Karpas-422 (cell line): ENCODE results near the gene NPHS1. TPM values are rescaled to one million over a fixed set of nuclear protein-coding genes. Genes with fewer than 3 reads are reported as not detected.

Source experiments
- DNase-seq: peaks from one replicate; pipeline ENCODE4 v3.0.0-alpha.2; 2015
- H2AFZ ChIP-seq: fragments of 200-600 bp; sonication (generic); 2 replicates; pipeline ENCODE4 v1.6.1; 2014; ENCODE audit warnings: antibody characterized with exemption, low read length, mixed read lengths
- H3K27ac ChIP-seq: fragments of 200-600 bp; sonication (generic); 2 replicates; pipeline ENCODE4 v1.5.1; 2014; ENCODE audit warnings: mild to moderate bottlenecking, low read length, moderate library complexity
- H3K27me3 ChIP-seq: fragments of 200-600 bp; sonication (generic); 2 replicates; pipeline ENCODE4 v1.6.1; 2014; ENCODE audit warnings: low read length, mixed read lengths
- H3K36me3 ChIP-seq: fragments of 200-600 bp; sonication (generic); 2 replicates; pipeline ENCODE4 v1.6.1; 2014; ENCODE audit warnings: low read length, mixed read lengths; ENCODE audit not compliant: insufficient read depth
- H3K4me1 ChIP-seq: fragments of 200-600 bp; sonication (generic); 2 replicates; pipeline ENCODE4 v1.6.1; 2014; ENCODE audit warnings: mild to moderate bottlenecking, low read length, mixed read lengths
- H3K4me2 ChIP-seq: fragments of 200-600 bp; sonication (generic); 2 replicates; pipeline ENCODE4 v1.6.1; 2014; ENCODE audit warnings: low read length, low read depth, mild to moderate bottlenecking; ENCODE audit not compliant: poor library complexity, severe bottlenecking
- H3K4me3 ChIP-seq: fragments of 200-600 bp; sonication (generic); 2 replicates; pipeline ENCODE4 v1.5.1; 2014; ENCODE audit warnings: mild to moderate bottlenecking, antibody characterized with exemption, low read length, mixed read lengths
- H3K79me2 ChIP-seq: fragments of 200-600 bp; sonication (generic); 2 replicates; pipeline ENCODE4 v1.6.1; 2014; ENCODE audit warnings: mild to moderate bottlenecking, low read length, mixed read lengths
- H3K9ac ChIP-seq: fragments of 200-600 bp; sonication (generic); 2 replicates; pipeline ENCODE4 v1.6.0; 2014; ENCODE audit warnings: low read length
- H3K9me2 ChIP-seq: fragments of 200-600 bp; sonication (generic), shearing (Covaris generic); replicated peaks from 2 replicates; pipeline ENCODE4 v1.6.0; 2014; ENCODE audit warnings: mild to moderate bottlenecking, low read length, moderate library complexity; ENCODE audit not compliant: insufficient read depth
- H3K9me3 ChIP-seq: fragments of 300-700, 200-600 bp; sonication (generic); 2 replicates; pipeline ENCODE4 v1.6.1; 2014; ENCODE audit warnings: low read length, mixed read lengths
- H4K20me1 ChIP-seq: fragments of 200-600 bp; sonication (generic); 2 replicates; pipeline ENCODE4 v1.6.1; 2014; ENCODE audit warnings: mild to moderate bottlenecking, antibody characterized with exemption, low read length, low read depth; ENCODE audit not compliant: insufficient read depth
- total RNA-seq: library from RNA; depleted of rRNA; stranded (reverse); fragments of >200 nt; shearing (Covaris generic); gene quantifications from 2 replicates; pipeline ENCODE4 v1.2.3, GENCODE V29; 2014; ENCODE audit warnings: low replicate concordance

The NPHS1 gene
- total RNA-seq, 1 experiment from 2014 or later = not detected

- no peaks in the 10 kb centered on the region for H3K4me1 ChIP-seq
- H3K9me3 ChIP-seq = no peaks in the 10 kb centered on the region
- no peak overlapping the region for H3K27ac ChIP-seq
Observed at GRCh38 chr19:35824150-35824549, 28.2 kb downstream of the NPHS1 start.

GRCh38 chr19:35822579-35822978 is 29.7 kb downstream of the NPHS1 start:
- no peaks in the 10 kb centered on the region for H3K9me2 ChIP-seq
- no peak overlapping the region for H3K9ac ChIP-seq
- no peak overlapping the region for H3K4me2 ChIP-seq
- H3K27ac ChIP-seq = no peak overlapping the region
- H3K27me3 ChIP-seq = no peaks in the 10 kb centered on the region
- H3K4me3 ChIP-seq = no peak overlapping the region
- H3K9me3 ChIP-seq = no peaks in the 10 kb centered on the region
- H2AFZ ChIP-seq = no peak overlapping the region
- no peaks in the 10 kb centered on the region for H3K36me3 ChIP-seq
- H4K20me1 ChIP-seq = no peaks in the 10 kb centered on the region
- DNase-seq = no peak
- no peaks in the 10 kb centered on the region for H3K4me1 ChIP-seq
- no peaks in the 10 kb centered on the region for H3K79me2 ChIP-seq

More at GRCh38 chr19:35824150-35824549, 28.2 kb downstream of the NPHS1 start:
- no peak for DNase-seq
- 0 out of 2 replicates have a peak, but pooled peaks cover 5% of the 10 kb centered on the region for H4K20me1 ChIP-seq
- H3K36me3 ChIP-seq = no peaks in the 10 kb centered on the region
- H3K9ac ChIP-seq = no peak overlapping the region
- no peak overlapping the region for H3K4me3 ChIP-seq
- no peak overlapping the region for H3K4me2 ChIP-seq
- no peak overlapping the region for H2AFZ ChIP-seq
- H3K9me2 ChIP-seq = no peaks in the 10 kb centered on the region
- H3K79me2 ChIP-seq = no peaks in the 10 kb centered on the region
- no peaks in the 10 kb centered on the region for H3K27me3 ChIP-seq

DNA sequence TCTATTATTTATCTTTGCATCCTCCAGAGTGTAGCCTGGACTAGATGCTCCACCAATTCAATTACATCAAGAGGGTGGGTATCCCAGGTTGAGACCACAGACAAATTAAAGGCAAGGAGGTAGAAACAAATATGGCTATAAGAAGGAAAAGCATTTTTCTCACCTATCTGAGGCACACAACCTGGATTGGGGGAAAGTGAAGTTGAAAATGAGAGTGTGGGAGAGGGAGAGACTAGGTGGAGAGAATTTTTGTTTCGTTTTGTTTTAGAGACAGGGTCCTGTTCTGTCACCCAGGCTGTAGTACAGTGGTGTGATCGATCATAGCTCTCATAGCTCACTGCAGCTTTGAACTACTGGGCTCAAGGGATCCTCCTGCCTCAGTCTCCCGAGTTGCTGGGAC is 33.9 kb downstream of the NPHS1 start:
- no peaks in the 10 kb centered on the region for H3K4me1 ChIP-seq
- H3K9ac ChIP-seq = no peak overlapping the region
- no peak overlapping the region for H3K27ac ChIP-seq
- no peaks in the 10 kb centered on the region for H4K20me1 ChIP-seq
- H2AFZ ChIP-seq = no peak overlapping the region
- no peaks in the 10 kb centered on the region for H3K9me3 ChIP-seq
- H3K79me2 ChIP-seq = no peaks in the 10 kb centered on the region
- no peak overlapping the region for H3K4me3 ChIP-seq
- no peaks in the 10 kb centered on the region for H3K36me3 ChIP-seq
- no peaks in the 10 kb centered on the region for H3K9me2 ChIP-seq
- H3K27me3 ChIP-seq = no peaks in the 10 kb centered on the region
- H3K4me2 ChIP-seq = no peak overlapping the region
- DNase-seq = no peak

- no peaks in the 10 kb centered on the region for H4K20me1 ChIP-seq
- H3K9ac ChIP-seq = no peak overlapping the region
- no peak overlapping the region for H2AFZ ChIP-seq
- no peaks in the 10 kb centered on the region for H3K9me2 ChIP-seq
- no peak overlapping the region for H3K4me2 ChIP-seq
- H3K36me3 ChIP-seq = no peaks in the 10 kb centered on the region
- H3K27me3 ChIP-seq = no peaks in the 10 kb centered on the region
- H3K27ac ChIP-seq = no peak overlapping the region
- DNase-seq = no peak
- no peaks in the 10 kb centered on the region for H3K79me2 ChIP-seq
- no peaks in the 10 kb centered on the region for H3K4me1 ChIP-seq
- no peaks in the 10 kb centered on the region for H3K9me3 ChIP-seq
- H3K4me3 ChIP-seq = no peak overlapping the region
Observed at GRCh38 chr19:35816846-35817245, 35.5 kb downstream of the NPHS1 start.

GRCh38 chr19:35816262-35816661 is 36.0 kb downstream of the NPHS1 start:
- H3K27me3 ChIP-seq = no peaks in the 10 kb centered on the region
- H3K4me2 ChIP-seq = no peak overlapping the region
- no peak overlapping the region for H3K27ac ChIP-seq
- H4K20me1 ChIP-seq = no peaks in the 10 kb centered on the region
- no peaks in the 10 kb centered on the region for H3K9me3 ChIP-seq
- H2AFZ ChIP-seq = no peak overlapping the region
- H3K79me2 ChIP-seq = no peaks in the 10 kb centered on the region
- H3K9ac ChIP-seq = no peak overlapping the region
- no peaks in the 10 kb centered on the region for H3K4me1 ChIP-seq
- DNase-seq = no peak
- H3K4me3 ChIP-seq = no peak overlapping the region
- H3K36me3 ChIP-seq = no peaks in the 10 kb centered on the region
- no peaks in the 10 kb centered on the region for H3K9me2 ChIP-seq

- Histone ChIP-seq H3K4me2 (no peak overlapping the region), H3K9ac (no peak overlapping the region), H3K4me1 (no peaks in the 10 kb centered on the region), H3K27me3 (no peaks in the 10 kb centered on the region), H3K9me3 (no peaks in the 10 kb centered on the region), H2AFZ (no peak overlapping the region), H3K4me3 (no peak overlapping the region), H3K36me3 (no peaks in the 10 kb centered on the region), H3K79me2 (no peaks in the 10 kb centered on the region), H4K20me1 (no peaks in the 10 kb centered on the region), H3K27ac (no peak overlapping the region), H3K9me2 (no peaks in the 10 kb centered on the region)
- no peak for DNase-seq
Observed at GRCh38 chr19:35813043-35813890, 39.0 kb downstream of the NPHS1 start.

DNA sequence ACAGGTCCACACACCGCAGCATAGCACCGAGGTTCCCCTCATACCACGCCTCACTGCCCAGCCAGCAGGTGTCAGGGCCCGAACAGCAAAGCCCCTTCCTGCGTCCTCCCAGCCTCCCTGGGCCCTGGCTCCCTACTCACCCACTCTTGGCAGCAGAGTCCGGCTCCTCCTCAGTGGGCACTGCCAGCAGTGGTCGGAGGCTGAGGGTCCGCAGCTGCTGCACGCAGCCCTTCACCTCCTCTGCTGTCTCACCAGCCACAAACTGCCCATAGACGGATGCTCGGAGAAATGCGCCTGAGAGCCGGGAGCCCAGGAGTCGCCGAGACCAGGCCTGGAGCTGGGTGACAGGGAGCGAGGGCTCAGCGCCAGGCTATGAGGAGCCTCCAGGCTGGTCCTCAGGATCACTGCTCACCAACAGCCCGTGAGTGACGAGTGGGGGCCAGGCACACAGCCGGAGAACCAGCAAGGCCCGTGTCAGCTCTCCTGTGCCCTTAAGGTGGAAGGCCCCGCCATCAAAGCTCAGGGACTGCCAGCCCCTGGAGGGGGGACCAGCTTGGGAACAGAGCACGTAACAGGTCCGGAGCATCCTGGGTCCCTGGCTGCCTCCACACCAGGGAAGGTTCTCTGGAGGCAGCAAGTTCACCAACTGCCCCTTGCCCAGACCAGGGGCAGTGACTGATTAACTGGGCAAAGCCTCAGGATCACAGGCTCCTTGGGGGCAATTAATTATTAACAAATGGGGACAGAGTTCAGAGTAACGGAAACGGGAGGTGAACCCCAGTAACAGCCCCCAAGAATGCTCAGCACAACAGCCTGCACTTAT is 39.9 kb downstream of the NPHS1 start, which contains the start of gene PRODH2:
Gene PRODH2 (minus strand): TSS at position 626 of the 823 bp plus-strand sequence. CDS start 40 bp downstream, at position 586.
- H3K4me2 ChIP-seq = no peak within 1 kb of the TSS
- no peak for DNase-seq
- no peaks in the 10 kb centered on the region for H3K79me2 ChIP-seq
- H3K36me3 ChIP-seq = no peaks in the 10 kb centered on the region
- H3K9ac ChIP-seq = no peak within 1 kb of the TSS
- no peaks in the 10 kb centered on the region for H3K9me2 ChIP-seq
- no peaks in the 10 kb centered on the region for H3K4me1 ChIP-seq
- H2AFZ ChIP-seq = no peak within 1 kb of the TSS
- no peaks in the 10 kb centered on the region for H4K20me1 ChIP-seq
- H3K9me3 ChIP-seq = no peaks in the 10 kb centered on the region
- no peak within 1 kb of the TSS for H3K4me3 ChIP-seq
- no peak within 1 kb of the TSS for H3K27ac ChIP-seq
- H3K27me3 ChIP-seq = no peaks in the 10 kb centered on the region
